GM18951 (cell line): ENCODE measurements around the gene RBMS2.

ENCODE experiments used
- POLR2A ChIP-seq: IDR thresholded peaks from 4 replicates; pipeline ENCODE4 v1.6.1; 2011; ENCODE audit warnings: mild to moderate bottlenecking; ENCODE audit not compliant: insufficient read length, insufficient read depth; ENCODE audit errors: extremely low read depth
- in situ Hi-C: fragments of 300-500 bp; cut with MboI; formaldehyde crosslinking; loops from one replicate; pipeline ENCODE4 v1.12.0; 2022; ENCODE audit warnings: low sequenced_read_pairs, mixed read lengths, inconsistent platforms; ENCODE audit not compliant: unreplicated experiment

The RBMS2 gene

GRCh38 chr12:56585098-56585497, 63.5 kb downstream of the RBMS2 start:
- TF ChIP-seq POLR2A, result no peak

GRCh38 chr12:56589783-56590182, 68.2 kb downstream of the RBMS2 start:
- TF ChIP-seq POLR2A, result no peak
- in situ Hi-C loops, result loop anchor here (5.0 kb wide), 1 partner anchor 77 kb away; no protein-coding TSS in a partner anchor

More at GRCh38 chr12:56585098-56585497, 63.5 kb downstream of the RBMS2 start:
- in situ Hi-C loops, result loop anchor here (5.0 kb wide), 1 partner anchor 73 kb away; no protein-coding TSS in a partner anchor

GRCh38 chr12:56590237-56590830, 68.7 kb downstream of the RBMS2 start:
- in situ Hi-C loops, result no loop called here

GRCh38 chr12:56591126-56591525, 69.5 kb downstream of the RBMS2 start:
- TF ChIP-seq POLR2A, result no peak
- in situ Hi-C loops, result no loop called here

More at GRCh38 chr12:56590237-56590830, 68.7 kb downstream of the RBMS2 start:
- TF ChIP-seq POLR2A, result no peak

- in situ Hi-C loops, result no loop called here
- TF ChIP-seq POLR2A, result no peak
These were observed 70.3 kb downstream of the RBMS2 start for GRCh38 chr12:56591961-56592360.

GRCh38 chr12:56593909-56594621, 72.4 kb downstream of the RBMS2 start:
- in situ Hi-C loops, result no loop called here
- TF ChIP-seq POLR2A, result no peak

GRCh38 chr12:56596815-56597214, 75.2 kb downstream of the RBMS2 start:
- in situ Hi-C loops, result no loop called here
- TF ChIP-seq POLR2A, result no peak

GRCh38 chr12:56599041-56599440, 77.4 kb downstream of the RBMS2 start:
- in situ Hi-C loops, result no loop called here

GRCh38 chr12:56599797-56600196, 78.2 kb downstream of the RBMS2 start:
- in situ Hi-C loops, result no loop called here

More at GRCh38 chr12:56599041-56599440, 77.4 kb downstream of the RBMS2 start:
- TF ChIP-seq POLR2A, result no peak

GRCh38 chr12:56600753-56601152, 79.1 kb downstream of the RBMS2 start:
- in situ Hi-C loops, result no loop called here
- TF ChIP-seq POLR2A, result no peak

More at GRCh38 chr12:56599797-56600196, 78.2 kb downstream of the RBMS2 start:
- TF ChIP-seq POLR2A, result no peak

- in situ Hi-C loops, result no loop called here
- no peak for TF ChIP-seq POLR2A
These were observed 79.9 kb downstream of the RBMS2 start for GRCh38 chr12:56601503-56601902.

- TF ChIP-seq POLR2A, result no peak
- in situ Hi-C loops, result no loop called here
These were observed 80.6 kb downstream of the RBMS2 start for GRCh38 chr12:56602239-56602638.

- no peak for TF ChIP-seq POLR2A
- in situ Hi-C loops, result no loop called here
These were observed 82.7 kb downstream of the RBMS2 start for GRCh38 chr12:56604355-56604754.

GRCh38 chr12:56614627-56615026, 93.0 kb downstream of the RBMS2 start:
- in situ Hi-C loops, result no loop called here
- no peak for TF ChIP-seq POLR2A
